Measurements from ENCODE around the gene VIPAS39.

VIPAS39 gene

GRCh38 chr14:77457522-77458248, at the start of gene VIPAS39, which contains the start of gene AHSA1:
VIPAS39 (minus strand) TSS chr14:77457601; CDS start chr14:77454102, 3,499 bp downstream.
AHSA1 (plus strand) TSS chr14:77458093; CDS start chr14:77458190, 97 bp downstream.
- H3K4me3 ChIP-seq (ENCODE audit: low read depth, low read length) = peak within 1 kb of the TSS; percentile 94
- DNase-seq (ENCODE audit: low read depth) = peak; percentile 99
- no peak for TF ChIP-seq CTCF (IDR thresholded peaks at IDR 0.05; ENCODE audit: low read depth, low read length, missing control alignments)

GRCh38 chr14:77505031-77505430, 47.6 kb upstream of the VIPAS39 start:
- no peak for TF ChIP-seq CTCF (IDR thresholded peaks at IDR 0.05; ENCODE audit: low read depth, low read length, missing control alignments)
- H3K4me3 ChIP-seq (ENCODE audit: low read depth, low read length) = no peak overlapping the region
- DNase-seq (ENCODE audit: low read depth) = no peak

- no peak for TF ChIP-seq CTCF (IDR thresholded peaks at IDR 0.05; ENCODE audit: low read depth, low read length, missing control alignments)
These were observed 45.7 kb upstream of the VIPAS39 start for GRCh38 chr14:77503138-77503537.

GRCh38 chr14:77502109-77502782, 44.8 kb upstream of the VIPAS39 start:
- no peak for TF ChIP-seq CTCF (IDR thresholded peaks at IDR 0.05; ENCODE audit: low read depth, low read length, missing control alignments)
- no peak overlapping the region for H3K4me3 ChIP-seq (ENCODE audit: low read depth, low read length)
- DNase-seq (ENCODE audit: low read depth) = no peak

More at GRCh38 chr14:77503138-77503537, 45.7 kb upstream of the VIPAS39 start:
- H3K4me3 ChIP-seq (ENCODE audit: low read depth, low read length) = no peak overlapping the region
- DNase-seq (ENCODE audit: low read depth) = no peak

- no peak for TF ChIP-seq CTCF (IDR thresholded peaks at IDR 0.05; ENCODE audit: low read depth, low read length, missing control alignments)
- no peak for DNase-seq (ENCODE audit: low read depth)
- H3K4me3 ChIP-seq (ENCODE audit: low read depth, low read length) = peak overlapping the region; percentile 59
These were observed 41.7 kb upstream of the VIPAS39 start for GRCh38 chr14:77498984-77499527.

GRCh38 chr14:77498120-77498979, 40.9 kb upstream of the VIPAS39 start, which contains the start of gene ISM2:
ISM2 (minus strand) TSS chr14:77498816; CDS start chr14:77498793, 23 bp downstream.
- peak within 1 kb of the TSS; percentile 59 for H3K4me3 ChIP-seq (ENCODE audit: low read depth, low read length)
- no peak for DNase-seq (ENCODE audit: low read depth)
- TF ChIP-seq CTCF (IDR thresholded peaks at IDR 0.05; ENCODE audit: low read depth, low read length, missing control alignments) = no peak

All from GM12864 (cell line).